ENCODE data around the gene UBFD1.

UBFD1 gene

GRCh38 chr16:23615805-23616204, 58.3 kb downstream of the UBFD1 start:
- H3K9me2 ChIP-seq (ENCODE audit: low read depth, low read length), result no peaks in the 10 kb centered on the region
- no peaks in the 10 kb centered on the region for H3K79me2 ChIP-seq (ENCODE audit: insufficient read depth, low read length)
- H4K20me1 ChIP-seq (ENCODE audit: insufficient read depth, low read length), result no peaks in the 10 kb centered on the region
- H3K27ac ChIP-seq (ENCODE audit: low read depth, low read length, poor library complexity, severe bottlenecking), result no peak overlapping the region
- no peak overlapping the region for H3K4me3 ChIP-seq (ENCODE audit: low read depth, low read length, poor library complexity, severe bottlenecking)
- no peaks in the 10 kb centered on the region for H3K27me3 ChIP-seq (ENCODE audit: insufficient read depth, low read length)
- peaks cover 61% of the 10 kb centered on the region for H3K36me3 ChIP-seq (ENCODE audit: insufficient read depth, low read length)
- no peak for TF ChIP-seq EZH2 (IDR thresholded peaks at IDR 0.05; ENCODE audit: borderline replicate concordance, low read length)
- TF ChIP-seq CTCF (IDR thresholded peaks at IDR 0.05; ENCODE audit: low read length), result no peak
- no peak overlapping the region for H3K4me2 ChIP-seq (ENCODE audit: low read length)
- no peak overlapping the region for H3K9ac ChIP-seq (ENCODE audit: low read length)
- H2AFZ ChIP-seq (ENCODE audit: low read length), result no peak overlapping the region
- H3K9me3 ChIP-seq (ENCODE audit: low read length), result no peaks in the 10 kb centered on the region
- H3F3A ChIP-seq (ENCODE audit: insufficient read depth, low read length), result no peaks in the 10 kb centered on the region
- no peaks in the 10 kb centered on the region for H3K4me1 ChIP-seq (ENCODE audit: insufficient read depth, low read length, severe bottlenecking)

Data from OCI-LY1 (cell line).